ENCODE measurements around the gene GRIN2A.

The GRIN2A gene

GRCh38 chr16:9929836-9930235 is 252.4 kb downstream of the GRIN2A start:
- Mint-ChIP-seq H3K9me3 (no peaks in the 10 kb centered on the region), H3K27ac (no peak overlapping the region), H3K4me3 (no peak overlapping the region), H3K4me1 (ENCODE audit: low read depth) (no peaks in the 10 kb centered on the region), H3K27me3 (no peaks in the 10 kb centered on the region), H3K36me3 (ENCODE audit: low read depth) (no peaks in the 10 kb centered on the region)
- intact Hi-C loops (cut with micrococcal nuclease), result no loop called here

- Mint-ChIP-seq H3K9me3 (no peaks in the 10 kb centered on the region), H3K36me3 (ENCODE audit: low read depth) (no peaks in the 10 kb centered on the region), H3K27me3 (no peaks in the 10 kb centered on the region), H3K4me3 (no peak overlapping the region), H3K27ac (no peak overlapping the region), H3K4me1 (ENCODE audit: low read depth) (no peaks in the 10 kb centered on the region)
- intact Hi-C loops (cut with micrococcal nuclease), result no loop called here
Measured at GRCh38 chr16:9929313-9929712, 252.9 kb downstream of the GRIN2A start.

GRCh38 chr16:9922441-9922840 is 259.8 kb downstream of the GRIN2A start:
- H3K36me3 Mint-ChIP-seq (ENCODE audit: low read depth), result no peaks in the 10 kb centered on the region
- intact Hi-C loops (cut with micrococcal nuclease), result no loop called here
- no peaks in the 10 kb centered on the region for H3K9me3 Mint-ChIP-seq
- H3K4me1 Mint-ChIP-seq (ENCODE audit: low read depth), result no peaks in the 10 kb centered on the region
- no peaks in the 10 kb centered on the region for H3K27me3 Mint-ChIP-seq
- no peak overlapping the region for H3K27ac Mint-ChIP-seq
- no peak overlapping the region for H3K4me3 Mint-ChIP-seq

GRCh38 chr16:9921997-9922396 is 260.2 kb downstream of the GRIN2A start:
- H3K27me3 Mint-ChIP-seq, result no peaks in the 10 kb centered on the region
- no peak overlapping the region for H3K27ac Mint-ChIP-seq
- H3K4me1 Mint-ChIP-seq (ENCODE audit: low read depth), result no peaks in the 10 kb centered on the region

GRCh38 chr16:9919460-9919859 is 262.8 kb downstream of the GRIN2A start:
- H3K9me3 Mint-ChIP-seq, result no peaks in the 10 kb centered on the region
- no peaks in the 10 kb centered on the region for H3K27me3 Mint-ChIP-seq
- no peaks in the 10 kb centered on the region for H3K4me1 Mint-ChIP-seq (ENCODE audit: low read depth)
- H3K36me3 Mint-ChIP-seq (ENCODE audit: low read depth), result no peaks in the 10 kb centered on the region
- no peak overlapping the region for H3K4me3 Mint-ChIP-seq
- intact Hi-C loops (cut with micrococcal nuclease), result no loop called here
- H3K27ac Mint-ChIP-seq, result no peak overlapping the region

More at GRCh38 chr16:9921997-9922396, 260.2 kb downstream of the GRIN2A start:
- intact Hi-C loops (cut with micrococcal nuclease), result no loop called here
- no peaks in the 10 kb centered on the region for H3K9me3 Mint-ChIP-seq
- no peak overlapping the region for H3K4me3 Mint-ChIP-seq
- no peaks in the 10 kb centered on the region for H3K36me3 Mint-ChIP-seq (ENCODE audit: low read depth)

- Mint-ChIP-seq H3K9me3 (no peaks in the 10 kb centered on the region), H3K36me3 (ENCODE audit: low read depth) (no peaks in the 10 kb centered on the region), H3K27me3 (no peaks in the 10 kb centered on the region), H3K4me1 (ENCODE audit: low read depth) (no peaks in the 10 kb centered on the region), H3K4me3 (no peak overlapping the region), H3K27ac (no peak overlapping the region)
- intact Hi-C loops (cut with micrococcal nuclease), result no loop called here
Measured at GRCh38 chr16:9917691-9918090, 264.5 kb downstream of the GRIN2A start.

- no peaks in the 10 kb centered on the region for H3K9me3 Mint-ChIP-seq
- H3K4me3 Mint-ChIP-seq, result no peak overlapping the region
- H3K36me3 Mint-ChIP-seq (ENCODE audit: low read depth), result no peaks in the 10 kb centered on the region
- H3K27me3 Mint-ChIP-seq, result no peaks in the 10 kb centered on the region
- no peak overlapping the region for H3K27ac Mint-ChIP-seq
- intact Hi-C loops (cut with micrococcal nuclease), result no loop called here
- H3K4me1 Mint-ChIP-seq (ENCODE audit: low read depth), result no peaks in the 10 kb centered on the region
Measured at GRCh38 chr16:9913604-9914326, 268.5 kb downstream of the GRIN2A start.

- no peak overlapping the region for H3K27ac Mint-ChIP-seq
- H3K4me1 Mint-ChIP-seq (ENCODE audit: low read depth), result no peaks in the 10 kb centered on the region
- no peaks in the 10 kb centered on the region for H3K27me3 Mint-ChIP-seq
- no peaks in the 10 kb centered on the region for H3K9me3 Mint-ChIP-seq
- H3K36me3 Mint-ChIP-seq (ENCODE audit: low read depth), result no peaks in the 10 kb centered on the region
- intact Hi-C loops (cut with micrococcal nuclease), result no loop called here
- no peak overlapping the region for H3K4me3 Mint-ChIP-seq
Measured at GRCh38 chr16:9911989-9912388, 270.2 kb downstream of the GRIN2A start.

- Mint-ChIP-seq H3K4me3 (no peak overlapping the region), H3K9me3 (no peaks in the 10 kb centered on the region), H3K27ac (no peak overlapping the region), H3K4me1 (ENCODE audit: low read depth) (no peaks in the 10 kb centered on the region), H3K27me3 (no peaks in the 10 kb centered on the region), H3K36me3 (ENCODE audit: low read depth) (no peaks in the 10 kb centered on the region)
- intact Hi-C loops (cut with micrococcal nuclease), result no loop called here
Measured at GRCh38 chr16:9911231-9911630, 271.0 kb downstream of the GRIN2A start.

GRCh38 chr16:9909072-9909825 is 273.0 kb downstream of the GRIN2A start:
- intact Hi-C loops (cut with micrococcal nuclease), result no loop called here
- Mint-ChIP-seq H3K4me1 (ENCODE audit: low read depth) (no peaks in the 10 kb centered on the region), H3K4me3 (no peak overlapping the region), H3K27ac (no peak overlapping the region), H3K9me3 (no peaks in the 10 kb centered on the region), H3K36me3 (ENCODE audit: low read depth) (no peaks in the 10 kb centered on the region), H3K27me3 (no peaks in the 10 kb centered on the region)

- H3K9me3 Mint-ChIP-seq, result no peaks in the 10 kb centered on the region
- intact Hi-C loops (cut with micrococcal nuclease), result no loop called here
- H3K27ac Mint-ChIP-seq, result no peak overlapping the region
- no peaks in the 10 kb centered on the region for H3K4me1 Mint-ChIP-seq (ENCODE audit: low read depth)
- H3K36me3 Mint-ChIP-seq (ENCODE audit: low read depth), result no peaks in the 10 kb centered on the region
- H3K4me3 Mint-ChIP-seq, result no peak overlapping the region
- no peaks in the 10 kb centered on the region for H3K27me3 Mint-ChIP-seq
Measured at GRCh38 chr16:9908613-9909012, 273.6 kb downstream of the GRIN2A start.

- H3K4me3 Mint-ChIP-seq, result no peak overlapping the region
- no peaks in the 10 kb centered on the region for H3K27me3 Mint-ChIP-seq
- no peaks in the 10 kb centered on the region for H3K4me1 Mint-ChIP-seq (ENCODE audit: low read depth)
- intact Hi-C loops (cut with micrococcal nuclease), result no loop called here
- H3K9me3 Mint-ChIP-seq, result no peaks in the 10 kb centered on the region
- no peaks in the 10 kb centered on the region for H3K36me3 Mint-ChIP-seq (ENCODE audit: low read depth)
- no peak overlapping the region for H3K27ac Mint-ChIP-seq
Measured at GRCh38 chr16:9907752-9908151, 274.5 kb downstream of the GRIN2A start.

- intact Hi-C loops (cut with micrococcal nuclease), result no loop called here
Measured at GRCh38 chr16:9906218-9906617, 276.0 kb downstream of the GRIN2A start.

GRCh38 chr16:9904526-9904925 is 277.7 kb downstream of the GRIN2A start:
- H3K9me3 Mint-ChIP-seq, result no peaks in the 10 kb centered on the region
- H3K27me3 Mint-ChIP-seq, result no peaks in the 10 kb centered on the region
- H3K4me3 Mint-ChIP-seq, result no peak overlapping the region
- intact Hi-C loops (cut with micrococcal nuclease), result no loop called here
- H3K4me1 Mint-ChIP-seq (ENCODE audit: low read depth), result no peaks in the 10 kb centered on the region
- no peak overlapping the region for H3K27ac Mint-ChIP-seq
- no peaks in the 10 kb centered on the region for H3K36me3 Mint-ChIP-seq (ENCODE audit: low read depth)

More at GRCh38 chr16:9906218-9906617, 276.0 kb downstream of the GRIN2A start:
- no peak overlapping the region for H3K4me3 Mint-ChIP-seq
- H3K27me3 Mint-ChIP-seq, result no peaks in the 10 kb centered on the region
- H3K27ac Mint-ChIP-seq, result no peak overlapping the region
- H3K4me1 Mint-ChIP-seq (ENCODE audit: low read depth), result no peaks in the 10 kb centered on the region
- H3K36me3 Mint-ChIP-seq (ENCODE audit: low read depth), result no peaks in the 10 kb centered on the region
- H3K9me3 Mint-ChIP-seq, result no peaks in the 10 kb centered on the region

Data from dendritic cell treated with granulocyte-macrophage colony-stimulating factor and Interleukin-4, amounts not matched to agents 40 ng/mL and 50 ng/mL, for 4 days (primary cell).